ENCODE measurements around the gene ABLIM1. TPM values are rescaled to one million over a fixed set of nuclear protein-coding genes. Genes with fewer than 3 reads are reported as not detected.

Gene ABLIM1
- total RNA-seq, 4 donors from 2014 or later, result 185 to 345 (median 304) TPM

DNA sequence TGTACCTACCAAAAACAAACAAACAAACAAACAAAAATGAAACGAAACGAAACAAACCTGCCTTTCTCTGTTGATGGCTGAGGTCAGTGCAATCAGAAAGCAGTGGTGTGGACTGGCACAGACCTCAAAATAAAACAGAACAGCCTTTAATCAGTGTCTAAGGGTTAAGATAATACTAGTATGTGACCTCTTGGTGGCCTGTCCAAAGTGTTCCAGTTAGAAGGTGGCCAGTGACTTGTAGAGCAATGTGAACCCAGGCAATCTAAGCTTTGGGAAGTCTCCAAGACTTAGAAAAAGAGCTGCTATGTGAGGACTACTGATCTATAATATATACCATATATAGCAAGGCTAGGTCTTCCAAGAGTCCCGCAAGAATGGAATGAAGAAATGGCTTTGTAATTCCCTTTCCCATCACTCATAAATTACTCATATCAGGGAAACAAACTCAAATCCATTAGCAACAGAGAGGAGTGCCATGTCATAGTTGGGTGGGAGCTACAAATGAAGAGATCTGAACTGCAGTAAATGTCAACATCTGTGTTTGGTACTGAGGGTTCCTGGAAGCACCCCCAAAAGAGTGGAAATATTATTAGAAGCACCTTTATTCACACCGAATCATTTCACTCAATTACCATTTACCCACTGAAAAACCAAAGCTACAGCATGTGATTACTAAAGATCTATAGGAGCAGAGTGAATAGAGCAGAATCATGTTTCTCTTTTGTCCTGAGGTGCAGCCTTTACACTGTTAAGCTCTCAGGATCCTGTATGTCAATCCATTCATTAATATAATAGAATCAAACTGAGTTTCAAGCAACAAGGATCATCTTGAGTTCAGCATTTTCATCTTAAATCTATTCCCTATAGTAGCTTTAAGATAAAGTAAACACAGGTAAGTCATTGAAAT lies 28.0 kb downstream of the ABLIM1 start:
- Histone ChIP-seq H3K4me3 (peak overlapping the region in 3 of 4 donors; percentile 51 to 80 (median 55)), H3K4me1 (peaks cover 20 to 78% (median 34%) of the 10 kb centered on the region in 3 donors)
- intact Hi-C loops (cut with DNase I), result no loop called here

DNA sequence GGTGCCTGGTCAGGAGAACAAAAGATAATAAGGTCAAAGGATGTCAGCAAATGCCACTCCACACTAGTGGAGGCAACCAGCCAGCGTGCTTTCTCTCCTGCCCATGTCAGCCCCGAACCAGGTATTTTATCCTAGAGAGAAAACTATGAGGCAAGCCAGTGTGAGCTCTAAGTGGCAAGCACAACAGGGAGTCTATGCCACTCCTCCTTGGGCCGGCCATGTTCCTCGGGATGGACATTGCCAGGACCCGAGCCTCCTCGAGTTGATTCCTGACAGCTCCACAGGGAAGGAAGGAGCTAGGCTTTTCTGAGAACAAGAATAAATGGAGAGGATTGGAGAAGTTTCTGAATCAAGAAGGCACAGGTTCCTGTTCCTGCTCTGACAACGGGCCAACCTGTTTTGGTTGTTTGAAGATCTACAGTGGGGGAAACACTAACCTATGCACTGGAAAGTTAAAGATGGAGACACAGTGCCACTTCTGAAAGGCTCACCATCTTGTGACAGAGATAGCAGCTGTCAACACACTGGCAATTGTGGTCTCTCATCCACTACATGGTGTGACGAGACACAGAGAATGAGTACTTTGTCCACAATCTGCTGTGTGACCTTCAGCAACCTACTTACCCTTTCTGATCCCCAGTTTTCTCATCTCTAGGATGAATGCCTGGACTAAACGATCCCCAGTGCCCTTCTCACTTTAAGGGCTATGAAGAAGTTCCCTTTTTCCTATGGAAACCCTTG lies 28.8 kb downstream of the ABLIM1 start:
- peak overlapping the region in 2 of 4 donors; percentile 11 to 55 for H3K4me3 ChIP-seq
- H3K27me3 ChIP-seq, result peaks cover 0 to 17% (median 0%) of the 10 kb centered on the region in 4 donors
- no peak for TF ChIP-seq POLR2A (IDR thresholded peaks at IDR 0.05)
- TF ChIP-seq CTCF (IDR thresholded peaks at IDR 0.05), result no peak
- WGBS, 2 donors, result 75 to 82% methylated on average over 8 to 9 of the region's 9 CpGs
- H3K9me3 ChIP-seq, result no peaks in the 10 kb centered on the region
- no peaks in the 10 kb centered on the region for H3K36me3 ChIP-seq
- peak overlapping the region; percentile 7 to 82 (median 58) for H3K27ac ChIP-seq
- intact Hi-C loops (cut with DNase I), result no loop called here
- H3K4me1 ChIP-seq, result peaks cover 15 to 78% (median 34%) of the 10 kb centered on the region in 3 donors
- DNase-seq, result no peak

More for the DNA sequence above, 28.0 kb downstream of the ABLIM1 start:
- no peaks in the 10 kb centered on the region for H3K36me3 ChIP-seq
- no peaks in the 10 kb centered on the region for H3K9me3 ChIP-seq
- DNase-seq, result no peak
- peak overlapping the region; percentile 37 to 82 (median 74) for H3K27ac ChIP-seq
- WGBS, 2 donors, result 69 to 77% methylated on average over 4 of the region's 4 CpGs
- TF ChIP-seq POLR2A (IDR thresholded peaks at IDR 0.05) (no peak), CTCF (IDR thresholded peaks at IDR 0.05) (no peak)
- H3K27me3 ChIP-seq, result peaks cover 0 to 17% (median 0%) of the 10 kb centered on the region in 4 donors

DNA sequence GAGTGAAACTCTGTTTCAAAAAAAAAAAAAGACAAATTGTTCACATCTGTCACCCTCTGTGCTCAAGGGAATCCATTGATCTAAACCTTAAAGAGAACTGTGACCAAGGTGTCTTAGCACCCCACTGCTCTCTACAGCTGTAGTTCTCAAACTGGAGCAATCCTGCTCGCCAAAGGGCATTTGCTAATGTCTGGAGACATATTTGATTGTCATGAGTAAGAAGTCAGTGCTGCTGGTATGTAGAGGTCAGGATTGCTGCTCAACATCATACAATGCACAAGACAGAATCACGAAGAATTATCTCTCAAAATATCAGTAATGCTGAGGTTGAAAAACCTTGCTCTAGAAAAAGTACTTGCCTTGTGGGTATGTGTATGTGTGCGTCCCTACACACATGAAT lies 30.0 kb downstream of the ABLIM1 start:
- Histone ChIP-seq H3K36me3 (no peaks in the 10 kb centered on the region), H3K27me3 (peaks cover 0 to 17% (median 0%) of the 10 kb centered on the region in 4 donors), H3K4me3 (no peak overlapping the region), H3K4me1 (peaks cover 25 to 78% (median 35%) of the 10 kb centered on the region in 3 donors), H3K27ac (no peak overlapping the region), H3K9me3 (no peaks in the 10 kb centered on the region)
- 88% methylated on average over 3 of the region's 3 CpGs for WGBS, 2 donors
- no peak for TF ChIP-seq POLR2A (IDR thresholded peaks at IDR 0.05)
- TF ChIP-seq CTCF (IDR thresholded peaks at IDR 0.05), result no peak
- DNase-seq, result no peak
- intact Hi-C loops (cut with DNase I), result no loop called here

DNA sequence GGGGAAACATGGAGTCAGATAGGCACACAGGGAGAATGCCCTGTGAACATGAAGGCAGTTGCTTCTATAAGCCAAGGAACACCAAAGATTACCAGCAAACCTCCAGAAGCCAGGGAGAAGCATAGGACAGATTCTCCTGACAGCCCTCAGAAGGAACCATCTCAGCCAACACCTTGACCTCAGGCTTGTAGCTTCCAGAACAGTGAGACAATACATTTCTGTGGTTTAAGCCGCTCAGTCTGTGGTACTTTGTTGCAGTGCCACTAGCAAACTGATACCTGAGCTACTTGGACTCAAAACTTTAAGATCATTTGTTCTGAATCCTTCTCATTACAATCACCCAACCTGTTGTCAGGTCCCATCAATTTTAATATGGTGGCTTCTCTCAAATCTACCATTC lies 31.2 kb downstream of the ABLIM1 start:
- TF ChIP-seq POLR2A (IDR thresholded peaks at IDR 0.05) (no peak), CTCF (IDR thresholded peaks at IDR 0.05) (no peak)
- H3K4me1 ChIP-seq, result peaks cover 15 to 77% (median 35%) of the 10 kb centered on the region in 3 donors
- H3K36me3 ChIP-seq, result no peaks in the 10 kb centered on the region
- no peaks in the 10 kb centered on the region for H3K9me3 ChIP-seq
- intact Hi-C loops (cut with DNase I), result no loop called here
- peaks cover 0 to 11% (median 0%) of the 10 kb centered on the region in 4 donors for H3K27me3 ChIP-seq
- peak overlapping the region; percentile 32 to 88 (median 64) for H3K27ac ChIP-seq
- no peak overlapping the region for H3K4me3 ChIP-seq
- 80 to 88% methylated on average over 1 of the region's 1 CpG for WGBS, 2 donors
- no peak for DNase-seq
